ENCODE data around the gene COL4A2. TPM values are rescaled to one million over a fixed set of nuclear protein-coding genes. Genes with fewer than 3 reads are reported as not detected.

Gene COL4A2
- total and polyA plus RNA-seq, 4 donors, result 8.0 to 45.2 (median 40.3) TPM

DNA sequence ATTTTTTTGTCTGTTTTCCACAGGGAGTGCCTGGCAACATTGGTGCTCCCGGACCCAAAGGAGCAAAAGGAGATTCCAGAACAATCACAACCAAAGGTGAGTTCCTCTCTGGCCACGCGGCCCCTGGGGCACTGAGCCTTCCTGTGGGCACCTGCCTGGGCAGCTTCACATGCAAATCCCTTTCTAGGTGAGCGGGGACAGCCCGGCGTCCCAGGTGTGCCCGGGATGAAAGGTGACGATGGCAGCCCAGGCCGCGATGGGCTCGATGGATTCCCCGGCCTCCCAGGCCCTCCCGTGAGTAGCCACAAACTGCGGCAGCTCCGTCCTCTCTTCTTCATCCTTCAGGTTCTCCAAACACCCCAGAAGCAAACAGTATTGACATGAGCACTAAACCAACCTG is 155.0 kb downstream of the COL4A2 start:
- 94% methylated on average over 15 of the region's 15 CpGs for whole genome bisulfite sequencing
- H3K27me3 ChIP-seq (ENCODE audit: control insufficient read depth in 4 of 4, insufficient read depth in 4 of 4, low read length in 3 of 4), result no peaks in the 10 kb centered on the region
- H3K9me3 ChIP-seq (ENCODE audit: control insufficient read depth in 4 of 4, low read length in 3 of 4), result no peaks in the 10 kb centered on the region
- H3K4me3 ChIP-seq (ENCODE audit: low read depth in 1 of 3, low read length in 3 of 3), result no peak overlapping the region
- H3K4me1 ChIP-seq (ENCODE audit: control insufficient read depth in 4 of 4, insufficient read depth in 4 of 4, low read length in 3 of 4), result no peaks in the 10 kb centered on the region
- no peaks in the 10 kb centered on the region for H3K36me3 ChIP-seq (ENCODE audit: control insufficient read depth in 4 of 4, insufficient read depth in 3 of 4, low read depth in 1 of 4, low read length in 3 of 4)
- TF ChIP-seq, protein P1, sequence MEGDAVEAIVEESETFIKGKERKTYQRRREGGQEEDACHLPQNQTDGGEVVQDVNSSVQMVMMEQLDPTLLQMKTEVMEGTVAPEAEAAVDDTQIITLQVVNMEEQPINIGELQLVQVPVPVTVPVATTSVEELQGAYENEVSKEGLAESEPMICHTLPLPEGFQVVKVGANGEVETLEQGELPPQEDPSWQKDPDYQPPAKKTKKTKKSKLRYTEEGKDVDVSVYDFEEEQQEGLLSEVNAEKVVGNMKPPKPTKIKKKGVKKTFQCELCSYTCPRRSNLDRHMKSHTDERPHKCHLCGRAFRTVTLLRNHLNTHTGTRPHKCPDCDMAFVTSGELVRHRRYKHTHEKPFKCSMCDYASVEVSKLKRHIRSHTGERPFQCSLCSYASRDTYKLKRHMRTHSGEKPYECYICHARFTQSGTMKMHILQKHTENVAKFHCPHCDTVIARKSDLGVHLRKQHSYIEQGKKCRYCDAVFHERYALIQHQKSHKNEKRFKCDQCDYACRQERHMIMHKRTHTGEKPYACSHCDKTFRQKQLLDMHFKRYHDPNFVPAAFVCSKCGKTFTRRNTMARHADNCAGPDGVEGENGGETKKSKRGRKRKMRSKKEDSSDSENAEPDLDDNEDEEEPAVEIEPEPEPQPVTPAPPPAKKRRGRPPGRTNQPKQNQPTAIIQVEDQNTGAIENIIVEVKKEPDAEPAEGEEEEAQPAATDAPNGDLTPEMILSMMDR (IDR thresholded peaks at IDR 0.05; ENCODE audit: low read depth, low read length, missing input control), result no peak
- TF ChIP-seq, protein P2, sequence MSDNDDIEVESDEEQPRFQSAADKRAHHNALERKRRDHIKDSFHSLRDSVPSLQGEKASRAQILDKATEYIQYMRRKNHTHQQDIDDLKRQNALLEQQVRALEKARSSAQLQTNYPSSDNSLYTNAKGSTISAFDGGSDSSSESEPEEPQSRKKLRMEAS (IDR thresholded peaks at IDR 0.05), result no peak
- TF ChIP-seq, protein P3, sequence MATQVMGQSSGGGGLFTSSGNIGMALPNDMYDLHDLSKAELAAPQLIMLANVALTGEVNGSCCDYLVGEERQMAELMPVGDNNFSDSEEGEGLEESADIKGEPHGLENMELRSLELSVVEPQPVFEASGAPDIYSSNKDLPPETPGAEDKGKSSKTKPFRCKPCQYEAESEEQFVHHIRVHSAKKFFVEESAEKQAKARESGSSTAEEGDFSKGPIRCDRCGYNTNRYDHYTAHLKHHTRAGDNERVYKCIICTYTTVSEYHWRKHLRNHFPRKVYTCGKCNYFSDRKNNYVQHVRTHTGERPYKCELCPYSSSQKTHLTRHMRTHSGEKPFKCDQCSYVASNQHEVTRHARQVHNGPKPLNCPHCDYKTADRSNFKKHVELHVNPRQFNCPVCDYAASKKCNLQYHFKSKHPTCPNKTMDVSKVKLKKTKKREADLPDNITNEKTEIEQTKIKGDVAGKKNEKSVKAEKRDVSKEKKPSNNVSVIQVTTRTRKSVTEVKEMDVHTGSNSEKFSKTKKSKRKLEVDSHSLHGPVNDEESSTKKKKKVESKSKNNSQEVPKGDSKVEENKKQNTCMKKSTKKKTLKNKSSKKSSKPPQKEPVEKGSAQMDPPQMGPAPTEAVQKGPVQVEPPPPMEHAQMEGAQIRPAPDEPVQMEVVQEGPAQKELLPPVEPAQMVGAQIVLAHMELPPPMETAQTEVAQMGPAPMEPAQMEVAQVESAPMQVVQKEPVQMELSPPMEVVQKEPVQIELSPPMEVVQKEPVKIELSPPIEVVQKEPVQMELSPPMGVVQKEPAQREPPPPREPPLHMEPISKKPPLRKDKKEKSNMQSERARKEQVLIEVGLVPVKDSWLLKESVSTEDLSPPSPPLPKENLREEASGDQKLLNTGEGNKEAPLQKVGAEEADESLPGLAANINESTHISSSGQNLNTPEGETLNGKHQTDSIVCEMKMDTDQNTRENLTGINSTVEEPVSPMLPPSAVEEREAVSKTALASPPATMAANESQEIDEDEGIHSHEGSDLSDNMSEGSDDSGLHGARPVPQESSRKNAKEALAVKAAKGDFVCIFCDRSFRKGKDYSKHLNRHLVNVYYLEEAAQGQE (IDR thresholded peaks at IDR 0.05), result no peak
- TF ChIP-seq YY1 (IDR thresholded peaks at IDR 0.05), result no peak
- TF ChIP-seq RAD21 (IDR thresholded peaks at IDR 0.05), result no peak
- TF ChIP-seq GABPA (IDR thresholded peaks at IDR 0.05 in 1 of 2, conservative IDR thresholded peaks at IDR 0.05 in 1 of 2), result no peak
- no peak for TF ChIP-seq RXRA (IDR thresholded peaks at IDR 0.05)
- no peak for TF ChIP-seq HNF4G (IDR thresholded peaks at IDR 0.05)
- TF ChIP-seq, protein P4, sequence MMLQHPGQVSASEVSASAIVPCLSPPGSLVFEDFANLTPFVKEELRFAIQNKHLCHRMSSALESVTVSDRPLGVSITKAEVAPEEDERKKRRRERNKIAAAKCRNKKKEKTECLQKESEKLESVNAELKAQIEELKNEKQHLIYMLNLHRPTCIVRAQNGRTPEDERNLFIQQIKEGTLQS (IDR thresholded peaks at IDR 0.05), result no peak
- no peak for TF ChIP-seq FOXA1 (IDR thresholded peaks at IDR 0.05)
- no peak for TF ChIP-seq EGR1 (IDR thresholded peaks at IDR 0.05; ENCODE audit: low read depth in 2 of 2)
- no peak for TF ChIP-seq JUND (IDR thresholded peaks at IDR 0.05)
- TF ChIP-seq, protein P5, sequence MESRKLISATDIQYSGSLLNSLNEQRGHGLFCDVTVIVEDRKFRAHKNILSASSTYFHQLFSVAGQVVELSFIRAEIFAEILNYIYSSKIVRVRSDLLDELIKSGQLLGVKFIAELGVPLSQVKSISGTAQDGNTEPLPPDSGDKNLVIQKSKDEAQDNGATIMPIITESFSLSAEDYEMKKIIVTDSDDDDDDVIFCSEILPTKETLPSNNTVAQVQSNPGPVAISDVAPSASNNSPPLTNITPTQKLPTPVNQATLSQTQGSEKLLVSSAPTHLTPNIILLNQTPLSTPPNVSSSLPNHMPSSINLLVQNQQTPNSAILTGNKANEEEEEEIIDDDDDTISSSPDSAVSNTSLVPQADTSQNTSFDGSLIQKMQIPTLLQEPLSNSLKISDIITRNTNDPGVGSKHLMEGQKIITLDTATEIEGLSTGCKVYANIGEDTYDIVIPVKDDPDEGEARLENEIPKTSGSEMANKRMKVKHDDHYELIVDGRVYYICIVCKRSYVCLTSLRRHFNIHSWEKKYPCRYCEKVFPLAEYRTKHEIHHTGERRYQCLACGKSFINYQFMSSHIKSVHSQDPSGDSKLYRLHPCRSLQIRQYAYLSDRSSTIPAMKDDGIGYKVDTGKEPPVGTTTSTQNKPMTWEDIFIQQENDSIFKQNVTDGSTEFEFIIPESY (IDR thresholded peaks at IDR 0.05), result no peak
- TF ChIP-seq TAF1 (conservative IDR thresholded peaks at IDR 0.05), result no peak
- TF ChIP-seq FOXA2 (IDR thresholded peaks at IDR 0.05), result no peak
- TF ChIP-seq HNF4A (conservative IDR thresholded peaks at IDR 0.05), result no peak
- no peak for DNase-seq (ENCODE audit: low spot score)
- H3K27ac ChIP-seq (ENCODE audit: low read depth in 1 of 2, low read length in 2 of 2), result no peak overlapping the region
- no peak overlapping the region for H3K9ac ChIP-seq (ENCODE audit: low read depth in 1 of 2, low read length in 2 of 2)

DNA sequence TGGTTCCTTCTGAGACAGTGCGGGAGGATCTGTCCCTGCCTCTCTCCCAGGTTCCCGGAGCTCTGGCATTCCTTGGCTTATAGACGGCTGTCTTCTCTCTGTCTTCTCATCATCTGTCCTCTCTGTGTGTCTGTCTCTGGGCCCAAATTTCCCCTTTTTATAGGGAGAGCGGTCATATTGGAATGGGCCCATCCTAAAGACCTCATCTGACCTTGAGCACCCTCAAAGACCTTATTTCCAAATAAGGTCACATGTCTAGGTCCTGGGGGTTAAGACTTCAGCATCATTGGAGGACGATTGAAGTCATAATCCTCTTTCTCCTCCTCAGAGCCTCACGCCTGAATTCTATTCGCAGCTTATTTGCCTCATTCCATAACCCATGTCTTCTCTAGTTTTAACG is 156.1 kb downstream of the COL4A2 start:
- Histone ChIP-seq H3K9ac (ENCODE audit: low read depth in 1 of 2, low read length in 2 of 2) (no peak overlapping the region), H3K4me3 (ENCODE audit: low read depth in 1 of 3, low read length in 3 of 3) (no peak overlapping the region), H3K27me3 (ENCODE audit: control insufficient read depth in 4 of 4, insufficient read depth in 4 of 4, low read length in 3 of 4) (no peaks in the 10 kb centered on the region), H3K36me3 (ENCODE audit: control insufficient read depth in 4 of 4, insufficient read depth in 3 of 4, low read depth in 1 of 4, low read length in 3 of 4) (no peaks in the 10 kb centered on the region), H3K4me1 (ENCODE audit: control insufficient read depth in 4 of 4, insufficient read depth in 4 of 4, low read length in 3 of 4) (no peaks in the 10 kb centered on the region), H3K27ac (ENCODE audit: low read depth in 1 of 2, low read length in 2 of 2) (no peak overlapping the region), H3K9me3 (ENCODE audit: control insufficient read depth in 4 of 4, low read length in 3 of 4) (no peaks in the 10 kb centered on the region)
- WGBS, result 82% methylated on average over 8 of the region's 8 CpGs
- DNase-seq (ENCODE audit: low spot score), result no peak
- TF ChIP-seq TAF1 (conservative IDR thresholded peaks at IDR 0.05), result no peak
- TF ChIP-seq NR2F2 (IDR thresholded peaks at IDR 0.05), result no peak
- no peak for TF ChIP-seq YY1 (IDR thresholded peaks at IDR 0.05)
- TF ChIP-seq RAD21 (IDR thresholded peaks at IDR 0.05), result no peak
- TF ChIP-seq FOXA2 (IDR thresholded peaks at IDR 0.05), result no peak
- TF ChIP-seq, protein P3 (IDR thresholded peaks at IDR 0.05), result no peak
- no peak for TF ChIP-seq FOXA1 (IDR thresholded peaks at IDR 0.05)
- TF ChIP-seq SP1 (IDR thresholded peaks at IDR 0.05), result no peak
- TF ChIP-seq GABPA (IDR thresholded peaks at IDR 0.05 in 1 of 2, conservative IDR thresholded peaks at IDR 0.05 in 1 of 2), result no peak
- TF ChIP-seq, protein P2 (IDR thresholded peaks at IDR 0.05), result no peak
- no peak for TF ChIP-seq HNF4G (IDR thresholded peaks at IDR 0.05)
- TF ChIP-seq, protein P5 (IDR thresholded peaks at IDR 0.05), result no peak
- no peak for TF ChIP-seq RXRA (IDR thresholded peaks at IDR 0.05)
- TF ChIP-seq HNF4A (conservative IDR thresholded peaks at IDR 0.05), result no peak

All from liver (tissue), 9 donors.